Spleen (tissue), 7 donors: ENCODE data around the gene RIPK3.

Experiments
- CTCF ChIP-seq, 11 experiments: fragments of 200-600 bp in 7 of 11; fragments of 450-650 bp in 4 of 11; sonication (generic) in 4 of 11; IDR thresholded peaks in 8 of 11; conservative IDR thresholded peaks in 3 of 11; 1 replicate in 7 of 11; 2 replicates in 4 of 11; pipeline versions ENCODE4 v1.4.0 to v1.8.0; 2016 to 2021; ENCODE audit warnings: antibody characterized with exemption in 11 of 11, inconsistent platforms in 4 of 11, mild to moderate bottlenecking in 1 of 11
- POLR2A ChIP-seq, 3 donors: fragments of 450-650 bp; IDR thresholded peaks; one replicate each; pipeline ENCODE4 v1.5.1; 2017; ENCODE audit warnings: antibody characterized with exemption in 3 of 3, mild to moderate bottlenecking in 1 of 3
- donor health status: DM: no; HTN: no; CAD: no; lungs with moderate emphysema.
- donor health status: DM: no; HTN: no; CAD: no.
- donor health status: DM: no; HTN: no; CAD: no.

GRCh38 chr14:24378327-24378726, 38.5 kb upstream of the RIPK3 start:
- TF ChIP-seq CTCF (IDR thresholded peaks at IDR 0.05 in 8 of 11, conservative IDR thresholded peaks at IDR 0.05 in 3 of 11), result no peak
- no peak for TF ChIP-seq POLR2A (IDR thresholded peaks at IDR 0.05)
